Activated naive CD4-positive, alpha-beta T cell treated with anti-CD3 and anti-CD28 coated beads, Interleukin-2, amount 50 U/mL, for 72 hours (primary cell): ENCODE results near the gene GLP1R. TPM values are rescaled to one million over a fixed set of nuclear protein-coding genes. Genes with fewer than 3 reads are reported as not detected.

ENCODE experiments used
- ATAC-seq, 2 donors: fragments of 150-1000 bp; cut with Tn5 transposase; 2 replicates each; pipeline ENCODE4 v1.10.0; 2021; ENCODE audit warnings: mild to moderate bottlenecking in 2 of 2, moderate library complexity in 2 of 2
- DNase-seq, 2 donors: peaks; one replicate each; pipeline ENCODE4 v3.0.0; 2021 to 2022; ENCODE audit warnings: low spot score in 2 of 2
- H3K27ac Mint-ChIP-seq, 2 donors: one replicate each; pipeline ENCODE4 v1.8.0; 2022; ENCODE audit warnings: mild to moderate bottlenecking in 2 of 2, mixed read lengths in 2 of 2
- H3K36me3 Mint-ChIP-seq, 2 donors: one replicate each; pipeline ENCODE4 v1.8.0; 2022; ENCODE audit warnings: mixed read lengths in 2 of 2
- H3K9me3 Mint-ChIP-seq, 2 donors: one replicate each; pipeline ENCODE4 v1.8.0; 2022; ENCODE audit warnings: mixed read lengths in 2 of 2
- total RNA-seq, 2 donors: library from RNA; stranded (reverse); gene quantifications; one replicate each; pipeline ENCODE4 v1.2.3, GENCODE V29; 2022

The GLP1R gene
- under 1 TPM; 0.32 to 0.33 TPM for total RNA-seq

- H3K9me3 Mint-ChIP-seq: no peaks in the 10 kb centered on the region
- peak within 1 kb of the TSS; percentile 55 to 79 for H3K27ac Mint-ChIP-seq
- H3K36me3 Mint-ChIP-seq: peaks cover 0 to 5% of the 10 kb centered on the region in 2 donors
- DNase-seq (no peak), ATAC-seq (peak; percentile 30 to 55)
Observed at GRCh38 chr6:39048481-39049399, at the start of gene GLP1R. Gene GLP1R (plus strand): TSS chr6:39048781. CDS start chr6:39048841, 60 bp downstream.

- ATAC-seq: no peak
- Mint-ChIP-seq H3K9me3 (no peaks in the 10 kb centered on the region), H3K36me3 (no peaks in the 10 kb centered on the region), H3K27ac (no peak overlapping the region)
- peak in 1 of 2 donors; percentile 13 for DNase-seq
Observed at GRCh38 chr6:39003072-39003471, 45.5 kb upstream of the GLP1R start.

GRCh38 chr6:39003492-39003891 is 45.1 kb upstream of the GLP1R start:
- no peak overlapping the region for H3K27ac Mint-ChIP-seq
- H3K9me3 Mint-ChIP-seq: no peaks in the 10 kb centered on the region
- no peak for ATAC-seq
- no peak for DNase-seq
- H3K36me3 Mint-ChIP-seq: no peaks in the 10 kb centered on the region

- ATAC-seq (no peak), DNase-seq (no peak)
- Mint-ChIP-seq H3K27ac (no peak overlapping the region), H3K36me3 (no peaks in the 10 kb centered on the region), H3K9me3 (no peaks in the 10 kb centered on the region)
Observed at GRCh38 chr6:39004801-39005200, 43.8 kb upstream of the GLP1R start.

- Mint-ChIP-seq H3K27ac (no peak overlapping the region), H3K36me3 (no peaks in the 10 kb centered on the region), H3K9me3 (no peaks in the 10 kb centered on the region)
- ATAC-seq: no peak
- no peak for DNase-seq
Observed at GRCh38 chr6:39005774-39006173, 42.8 kb upstream of the GLP1R start.

- no peak for DNase-seq
- Mint-ChIP-seq H3K9me3 (no peaks in the 10 kb centered on the region), H3K27ac (no peak overlapping the region), H3K36me3 (no peaks in the 10 kb centered on the region)
- no peak for ATAC-seq
Observed at GRCh38 chr6:39007575-39007974, 41.0 kb upstream of the GLP1R start.

GRCh38 chr6:39008737-39009136 is 39.8 kb upstream of the GLP1R start:
- DNase-seq (no peak), ATAC-seq (no peak)
- H3K27ac Mint-ChIP-seq: no peak overlapping the region
- no peaks in the 10 kb centered on the region for H3K36me3 Mint-ChIP-seq
- no peaks in the 10 kb centered on the region for H3K9me3 Mint-ChIP-seq

- H3K9me3 Mint-ChIP-seq: no peaks in the 10 kb centered on the region
- no peaks in the 10 kb centered on the region for H3K36me3 Mint-ChIP-seq
- DNase-seq (no peak), ATAC-seq (no peak)
- H3K27ac Mint-ChIP-seq: no peak overlapping the region
Observed at GRCh38 chr6:39009476-39009875, 39.1 kb upstream of the GLP1R start.

- peaks cover 0 to 4% of the 10 kb centered on the region in 2 donors for H3K9me3 Mint-ChIP-seq
- no peak for DNase-seq
- peak in 1 of 2 donors; percentile 20 for ATAC-seq
- H3K36me3 Mint-ChIP-seq: no peaks in the 10 kb centered on the region
- no peak overlapping the region for H3K27ac Mint-ChIP-seq
Observed at GRCh38 chr6:39016839-39017546, 31.6 kb upstream of the GLP1R start.

- ATAC-seq (no peak), DNase-seq (no peak)
- H3K27ac Mint-ChIP-seq: no peak overlapping the region
- no peaks in the 10 kb centered on the region for H3K36me3 Mint-ChIP-seq
- H3K9me3 Mint-ChIP-seq: peaks cover 0 to 4% of the 10 kb centered on the region in 2 donors
Observed at GRCh38 chr6:39017547-39017880, 31.1 kb upstream of the GLP1R start.

- H3K27ac Mint-ChIP-seq: no peak overlapping the region
- no peaks in the 10 kb centered on the region for H3K36me3 Mint-ChIP-seq
- ATAC-seq (no peak), DNase-seq (no peak)
- H3K9me3 Mint-ChIP-seq: peaks cover 0 to 4% of the 10 kb centered on the region in 2 donors
Observed at GRCh38 chr6:39018103-39018502, 30.5 kb upstream of the GLP1R start.

GRCh38 chr6:39020136-39020535 is 28.4 kb upstream of the GLP1R start:
- Mint-ChIP-seq H3K9me3 (peaks cover 0 to 4% of the 10 kb centered on the region in 2 donors), H3K36me3 (no peaks in the 10 kb centered on the region), H3K27ac (no peak overlapping the region)
- ATAC-seq (no peak), DNase-seq (no peak)

- Mint-ChIP-seq H3K9me3 (no peaks in the 10 kb centered on the region), H3K36me3 (no peaks in the 10 kb centered on the region), H3K27ac (no peak overlapping the region)
- DNase-seq (no peak), ATAC-seq (no peak)
Observed at GRCh38 chr6:39021041-39021440, 27.5 kb upstream of the GLP1R start.

- no peak for DNase-seq
- peak overlapping the region in 1 of 2 donors; percentile 77 for H3K27ac Mint-ChIP-seq
- ATAC-seq: no peak
- no peaks in the 10 kb centered on the region for H3K9me3 Mint-ChIP-seq
- H3K36me3 Mint-ChIP-seq: no peaks in the 10 kb centered on the region
Observed at GRCh38 chr6:39021779-39022178, 26.8 kb upstream of the GLP1R start.

GRCh38 chr6:39026175-39026574 is 22.4 kb upstream of the GLP1R start:
- DNase-seq: no peak
- H3K36me3 Mint-ChIP-seq: peaks cover 0 to 5% of the 10 kb centered on the region in 2 donors
- H3K9me3 Mint-ChIP-seq: no peaks in the 10 kb centered on the region
- H3K27ac Mint-ChIP-seq: no peak overlapping the region
- ATAC-seq: peak in 1 of 2 donors; percentile 30

GRCh38 chr6:39029156-39030011 is 19.2 kb upstream of the GLP1R start:
- H3K36me3 Mint-ChIP-seq: peaks cover 0 to 5% of the 10 kb centered on the region in 2 donors
- no peaks in the 10 kb centered on the region for H3K9me3 Mint-ChIP-seq
- DNase-seq: peak in 1 of 2 donors; percentile 68
- peak; percentile 76 to 85 for ATAC-seq
- H3K27ac Mint-ChIP-seq: peak overlapping the region in 1 of 2 donors; percentile 30

- Mint-ChIP-seq H3K36me3 (no peaks in the 10 kb centered on the region), H3K9me3 (no peaks in the 10 kb centered on the region), H3K27ac (no peak overlapping the region)
- no peak for DNase-seq
- no peak for ATAC-seq
Observed at GRCh38 chr6:39035681-39036080, 12.9 kb upstream of the GLP1R start.
